Epithelial cell of prostate (primary cell): ENCODE data around the gene SLC5A2.
A peak's percentile ranks its signal among the peaks of the same experiment; 100 is the strongest.
"Not testable (repeated sequence)": the region's sequence is repeated elsewhere in the genome, so short reads cannot be mapped to it uniquely, and the experiment has no call there.

Experiments
- DNase-seq: peaks from one replicate; pipeline ENCODE4 v3.0.0-alpha.2; 2011; ENCODE audit warnings: low read depth, low spot score
- H3K27ac ChIP-seq: fragments of 450-650 bp; 2 replicates; pipeline ENCODE4 v1.5.1; 2017; ENCODE audit warnings: mild to moderate bottlenecking

The SLC5A2 gene

DNA sequence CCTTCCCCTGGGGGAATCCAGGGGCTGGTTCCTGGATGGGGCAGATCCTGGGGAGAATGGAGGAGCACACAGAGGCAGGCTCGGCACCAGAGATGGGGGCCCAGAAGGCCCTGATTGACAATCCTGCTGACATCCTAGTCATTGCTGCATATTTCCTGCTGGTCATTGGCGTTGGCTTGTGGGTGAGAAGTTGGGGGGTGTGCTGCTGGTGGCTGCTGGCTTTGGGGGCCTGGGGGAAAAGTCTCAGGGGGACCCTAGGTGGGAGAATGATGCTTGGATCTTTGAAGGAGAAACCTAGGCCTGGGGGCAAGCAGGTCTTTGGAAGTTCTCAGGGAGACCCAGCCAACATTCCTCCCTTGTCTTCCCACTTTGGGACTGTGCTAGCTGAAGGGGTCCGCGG, at the start of gene SLC5A2:
Gene SLC5A2 (plus strand): TSS at position 43 of the 400 bp plus-strand sequence. CDS start 14 bp downstream, at position 57.
- H3K27ac ChIP-seq: no peak within 1 kb of the TSS
- DNase-seq: no peak

DNA sequence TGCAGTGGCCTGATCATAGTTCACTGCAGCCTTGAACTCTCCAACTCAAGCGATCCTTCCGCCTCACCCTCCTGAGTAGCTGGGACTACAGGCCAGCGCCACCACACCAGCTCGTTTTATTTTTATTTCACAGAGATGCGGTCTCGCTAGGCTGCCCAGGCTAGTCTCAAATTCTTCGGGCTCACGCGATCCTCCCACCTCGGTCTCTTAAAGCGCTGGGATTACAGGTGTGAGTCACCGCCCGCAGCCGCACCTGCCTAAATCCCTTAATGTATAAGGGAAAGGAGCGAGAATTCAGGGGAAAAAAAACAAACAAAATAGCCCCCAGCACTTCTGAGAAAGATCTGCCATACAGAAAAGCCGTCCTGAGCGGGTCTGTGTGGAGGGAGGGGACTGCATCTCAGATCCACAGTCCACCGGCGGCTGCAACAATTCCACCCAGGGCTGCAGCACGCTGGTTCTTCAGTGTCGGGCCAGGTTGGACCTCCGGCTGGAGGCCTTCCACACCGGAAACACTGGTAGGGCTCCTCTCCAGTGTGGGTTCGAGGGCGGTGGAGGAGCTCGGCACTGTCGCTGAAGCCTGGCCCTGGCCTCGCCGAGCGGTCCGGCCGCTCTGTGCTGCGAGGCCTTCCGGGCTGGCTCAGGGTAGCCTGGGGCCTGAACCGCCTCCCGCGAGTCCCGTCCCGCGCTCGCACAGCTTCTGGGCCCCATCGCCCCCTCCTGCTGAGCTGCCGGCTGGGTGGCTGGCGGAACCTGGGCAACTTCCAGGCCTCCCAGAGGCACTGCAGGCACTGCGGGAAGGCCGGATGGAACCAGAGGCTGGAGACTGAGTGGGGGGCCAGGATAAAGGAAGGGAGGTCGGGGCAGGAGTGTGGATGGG, 47.3 kb upstream of the SLC5A2 start:
- no peak overlapping the region for H3K27ac ChIP-seq
- no peak for DNase-seq

DNA sequence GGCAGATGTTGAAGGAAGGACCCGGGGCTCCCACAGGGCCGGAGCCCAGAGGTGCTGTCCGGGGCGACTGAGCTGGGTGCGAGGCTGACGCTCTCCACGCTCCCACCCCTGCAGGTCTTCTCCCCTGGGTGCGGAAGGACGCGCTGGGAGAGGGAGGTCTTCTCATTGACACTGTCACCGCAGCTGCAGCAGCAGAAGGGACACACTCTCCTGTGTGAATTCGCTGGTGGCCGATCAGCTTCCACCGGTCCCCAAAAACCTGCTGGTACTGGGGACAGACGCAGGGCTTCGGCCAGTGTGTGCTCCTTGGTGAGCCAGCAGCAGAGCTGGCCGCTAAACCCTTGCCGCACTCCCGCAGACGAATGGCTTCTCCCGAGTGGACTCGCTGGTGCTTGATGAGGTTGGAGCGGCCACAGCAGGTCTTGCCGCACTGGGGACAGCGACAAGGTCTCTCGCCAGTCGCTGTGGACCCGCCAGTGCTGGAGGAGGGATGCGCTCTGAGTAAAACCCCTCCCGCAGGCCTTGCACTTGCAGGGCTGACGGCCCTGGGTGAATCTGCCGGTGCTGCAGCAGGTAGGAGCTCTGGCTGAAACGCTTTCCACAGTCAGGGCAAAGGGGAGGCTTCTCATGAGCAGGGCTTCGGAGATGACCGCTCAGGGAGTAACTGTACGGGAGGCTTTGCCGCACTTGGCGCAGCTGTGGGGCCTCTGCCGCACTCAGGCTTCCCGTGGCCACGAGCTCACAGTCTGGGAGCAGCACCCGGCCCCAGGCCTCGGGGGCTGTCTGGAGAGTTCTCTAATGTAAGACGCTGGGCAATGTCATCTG, 46.5 kb upstream of the SLC5A2 start:
- H3K27ac ChIP-seq: no peak overlapping the region
- no peak for DNase-seq

DNA sequence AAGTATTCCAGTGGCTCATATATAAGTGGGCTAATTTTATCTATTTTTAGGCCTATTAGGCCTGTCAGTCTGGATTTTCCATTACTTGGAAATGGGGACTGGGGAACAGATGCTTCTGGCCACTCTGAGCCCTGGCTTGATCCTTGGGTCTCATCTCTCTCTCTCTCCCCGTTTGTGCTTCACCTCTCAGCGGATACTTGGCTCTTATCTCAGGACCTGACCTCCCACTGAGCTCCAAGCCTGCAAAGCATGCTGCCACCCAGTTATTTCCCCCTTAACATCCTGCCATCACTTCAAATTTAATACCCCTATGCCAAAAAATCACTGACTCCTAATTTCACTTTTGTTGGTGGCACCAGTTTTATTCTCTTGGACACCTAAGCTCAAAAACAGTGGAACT, 44.5 kb upstream of the SLC5A2 start:
- H3K27ac ChIP-seq: no peak overlapping the region
- DNase-seq: no peak

DNA sequence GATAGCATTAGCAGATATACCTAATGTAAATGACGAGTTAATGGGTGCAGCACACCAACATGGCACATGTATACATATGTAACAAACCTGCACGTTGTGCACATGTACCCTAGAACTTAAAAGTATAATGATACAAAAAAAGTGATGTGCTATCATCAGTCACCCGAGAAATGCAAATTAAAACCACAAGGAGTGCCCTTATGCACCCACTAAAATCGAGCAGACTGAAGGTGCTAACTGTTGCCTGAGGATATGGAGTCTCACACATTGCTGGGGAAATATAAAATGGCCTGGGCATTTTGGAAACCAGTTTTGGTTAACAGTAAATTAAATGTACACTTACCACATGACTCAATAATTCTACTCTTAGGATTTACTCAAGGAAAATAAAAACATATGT, 43.9 kb upstream of the SLC5A2 start:
- H3K27ac ChIP-seq, DNase-seq: not testable (repeated sequence)

DNA sequence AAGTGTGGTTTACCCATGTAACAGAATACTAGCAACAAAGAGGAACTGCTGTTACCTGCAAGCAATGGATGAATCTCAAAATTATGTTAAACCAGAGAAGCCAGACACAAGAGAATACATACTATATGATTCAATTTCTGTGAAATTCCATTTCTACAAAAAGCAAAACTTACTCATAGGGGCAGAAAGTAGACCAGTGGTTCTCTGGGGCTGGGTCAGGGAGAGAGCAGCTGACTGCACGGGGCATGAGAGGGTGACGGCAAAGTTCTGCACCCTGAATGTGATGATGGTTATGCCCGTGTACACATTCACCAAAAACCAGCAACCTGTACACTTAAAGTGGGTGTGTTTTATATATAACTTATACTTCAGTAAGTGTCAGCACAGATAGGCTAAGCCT, 43.4 kb upstream of the SLC5A2 start:
- no peak for DNase-seq

DNA sequence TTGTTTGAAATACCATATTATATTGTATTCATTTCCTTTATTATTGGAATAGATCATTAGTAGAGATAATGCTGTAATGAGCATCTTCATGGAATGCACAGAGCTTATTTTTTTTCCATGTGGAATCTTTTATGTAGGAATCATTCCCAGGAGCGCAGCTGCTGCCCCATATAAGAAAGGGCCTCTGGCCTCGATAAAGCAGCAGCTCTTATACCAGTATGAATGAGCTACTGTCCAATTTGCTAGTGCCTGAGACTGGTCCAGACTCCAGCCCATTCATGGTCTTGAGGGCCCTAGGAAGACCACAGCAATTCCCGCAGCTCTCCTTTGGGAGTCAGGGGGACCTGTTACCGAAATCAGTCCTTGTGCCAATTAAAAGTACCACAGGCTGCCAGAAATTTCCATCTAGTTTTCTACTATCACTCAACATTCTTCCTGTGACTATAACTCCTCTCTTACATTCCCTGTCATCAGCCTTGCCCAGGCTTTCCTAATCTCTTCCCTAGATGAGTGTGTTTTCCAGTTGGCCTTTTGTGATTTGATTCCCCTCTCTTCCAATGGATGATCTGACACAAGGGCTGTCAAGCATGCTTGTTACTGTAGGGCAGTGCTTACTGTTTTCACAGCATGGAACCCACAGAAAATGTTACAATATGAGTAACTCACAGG, 42.3 kb upstream of the SLC5A2 start:
- no peak for DNase-seq
- peak overlapping the region; percentile 9 for H3K27ac ChIP-seq

More for the DNA sequence above, 43.4 kb upstream of the SLC5A2 start:
- H3K27ac ChIP-seq: no peak overlapping the region

DNA sequence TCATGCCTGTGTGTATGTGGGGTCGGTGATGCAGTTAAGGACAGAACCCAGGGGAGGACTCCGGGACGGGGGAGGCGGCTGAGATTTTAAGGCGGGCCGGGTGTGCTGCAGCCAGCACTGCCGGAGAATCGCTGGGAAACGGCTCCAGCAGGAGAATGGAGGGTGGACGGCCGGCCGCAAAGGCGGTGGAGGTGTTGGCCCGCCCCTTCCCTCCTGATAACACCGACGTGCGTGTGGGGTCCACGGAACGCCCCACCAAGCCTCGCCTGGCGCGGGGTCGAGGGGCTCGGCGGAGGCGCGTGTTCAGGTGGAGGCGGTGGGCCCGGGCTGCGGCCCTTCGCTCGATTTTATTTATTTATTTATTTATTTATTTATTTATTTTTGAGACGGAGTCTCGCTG, 41.0 kb upstream of the SLC5A2 start:
- no peak for DNase-seq
- no peak overlapping the region for H3K27ac ChIP-seq

DNA sequence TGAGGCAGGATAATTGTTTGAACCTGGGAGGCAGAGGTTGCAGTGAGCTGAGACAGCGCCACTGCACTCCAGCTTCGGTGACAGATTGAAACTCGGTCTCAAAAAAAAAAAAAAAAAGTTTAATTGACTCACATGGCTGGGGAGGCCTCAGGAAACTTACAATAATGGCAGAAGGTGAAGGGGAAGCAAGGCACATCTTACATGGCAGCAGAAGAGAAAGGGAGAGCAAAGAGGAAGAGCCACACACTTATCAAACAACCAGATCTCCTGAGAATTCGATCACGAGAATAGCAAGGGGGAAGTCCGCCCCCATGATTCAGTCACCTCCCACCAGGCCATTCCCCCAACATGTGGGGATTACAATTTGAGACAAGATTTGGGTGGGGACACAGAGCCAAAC, 37.0 kb upstream of the SLC5A2 start:
- DNase-seq, H3K27ac ChIP-seq: not testable (repeated sequence)

DNA sequence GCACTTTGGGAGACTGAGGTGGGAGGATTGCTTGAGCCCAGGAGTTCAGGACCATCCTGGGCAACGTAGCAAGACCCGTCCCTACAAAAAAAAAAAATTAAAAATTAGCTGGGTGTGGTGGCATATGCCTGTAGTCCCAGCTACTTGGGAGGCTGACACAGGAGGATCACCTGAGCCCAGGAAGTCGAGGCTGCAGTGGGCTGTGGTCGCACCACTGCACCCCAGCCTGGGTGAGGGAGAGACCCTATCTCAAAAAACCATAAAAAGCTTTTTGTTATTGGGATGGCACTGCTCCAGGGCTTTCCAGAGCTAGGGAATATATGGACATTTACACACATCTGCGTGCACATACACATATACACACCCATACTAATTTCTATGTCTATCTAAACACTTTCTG, 31.7 kb upstream of the SLC5A2 start:
- DNase-seq: no peak

DNA sequence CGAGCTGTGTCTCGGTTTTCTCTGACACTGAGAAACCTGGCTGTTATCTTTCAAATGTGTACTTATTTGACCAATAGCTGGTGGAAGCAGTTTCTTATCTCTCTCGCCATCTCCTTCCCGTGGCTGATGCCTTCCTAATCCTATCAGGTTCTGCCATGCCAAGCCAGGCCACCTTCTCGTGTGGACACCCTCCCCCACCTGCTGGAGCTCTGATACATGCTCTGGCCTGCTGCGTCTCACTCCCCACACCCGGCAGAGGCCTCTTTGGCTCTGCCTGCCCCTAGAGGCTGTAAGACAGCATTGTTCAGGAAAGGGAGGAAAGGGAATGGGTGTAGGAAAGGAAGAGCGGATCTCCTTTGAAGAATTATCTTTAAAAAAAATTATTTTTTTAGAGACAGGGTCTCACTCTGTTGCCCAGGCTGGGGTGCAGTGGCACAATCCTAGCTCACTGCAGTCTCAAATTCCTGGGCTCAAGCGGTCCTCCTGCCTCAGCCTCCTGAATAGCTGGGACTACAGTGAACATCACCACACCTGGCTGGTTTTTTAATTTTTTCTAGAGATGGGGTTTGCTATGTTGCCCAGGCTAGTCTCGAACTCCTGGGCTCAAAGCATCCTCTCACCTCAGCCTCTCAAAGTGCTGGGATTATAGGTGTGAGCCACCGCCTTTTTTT, 31.1 kb upstream of the SLC5A2 start:
- peak; percentile 52 for DNase-seq
- H3K27ac ChIP-seq: peak overlapping the region; percentile 97

More for the DNA sequence above, 31.7 kb upstream of the SLC5A2 start:
- H3K27ac ChIP-seq: peak overlapping the region; percentile 97

DNA sequence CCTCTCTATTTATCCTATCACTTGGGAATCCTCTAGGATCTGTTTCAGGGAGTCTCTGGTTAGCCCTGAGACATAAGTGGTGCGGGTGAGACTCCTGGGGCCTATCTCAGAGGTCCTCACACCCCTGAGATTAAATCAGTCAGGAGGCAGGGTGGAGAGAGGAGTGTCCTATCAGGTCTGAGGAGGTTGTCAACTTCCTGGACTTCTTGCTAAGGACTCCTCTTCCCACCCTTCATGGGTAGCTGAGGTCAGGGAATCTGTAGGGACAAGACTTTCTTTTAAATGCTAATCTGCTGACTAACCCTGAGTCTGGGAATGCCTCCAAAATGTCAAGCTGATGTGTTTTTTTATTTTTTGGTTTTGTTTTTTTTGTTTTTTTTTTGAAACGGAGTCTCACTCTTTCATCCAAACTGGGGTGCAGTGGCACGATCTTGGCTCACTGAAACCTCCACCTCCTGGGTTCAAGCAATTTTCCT, 30.3 kb upstream of the SLC5A2 start:
- H3K27ac ChIP-seq: peak overlapping the region; percentile 97
- DNase-seq: peak; percentile 67

DNA sequence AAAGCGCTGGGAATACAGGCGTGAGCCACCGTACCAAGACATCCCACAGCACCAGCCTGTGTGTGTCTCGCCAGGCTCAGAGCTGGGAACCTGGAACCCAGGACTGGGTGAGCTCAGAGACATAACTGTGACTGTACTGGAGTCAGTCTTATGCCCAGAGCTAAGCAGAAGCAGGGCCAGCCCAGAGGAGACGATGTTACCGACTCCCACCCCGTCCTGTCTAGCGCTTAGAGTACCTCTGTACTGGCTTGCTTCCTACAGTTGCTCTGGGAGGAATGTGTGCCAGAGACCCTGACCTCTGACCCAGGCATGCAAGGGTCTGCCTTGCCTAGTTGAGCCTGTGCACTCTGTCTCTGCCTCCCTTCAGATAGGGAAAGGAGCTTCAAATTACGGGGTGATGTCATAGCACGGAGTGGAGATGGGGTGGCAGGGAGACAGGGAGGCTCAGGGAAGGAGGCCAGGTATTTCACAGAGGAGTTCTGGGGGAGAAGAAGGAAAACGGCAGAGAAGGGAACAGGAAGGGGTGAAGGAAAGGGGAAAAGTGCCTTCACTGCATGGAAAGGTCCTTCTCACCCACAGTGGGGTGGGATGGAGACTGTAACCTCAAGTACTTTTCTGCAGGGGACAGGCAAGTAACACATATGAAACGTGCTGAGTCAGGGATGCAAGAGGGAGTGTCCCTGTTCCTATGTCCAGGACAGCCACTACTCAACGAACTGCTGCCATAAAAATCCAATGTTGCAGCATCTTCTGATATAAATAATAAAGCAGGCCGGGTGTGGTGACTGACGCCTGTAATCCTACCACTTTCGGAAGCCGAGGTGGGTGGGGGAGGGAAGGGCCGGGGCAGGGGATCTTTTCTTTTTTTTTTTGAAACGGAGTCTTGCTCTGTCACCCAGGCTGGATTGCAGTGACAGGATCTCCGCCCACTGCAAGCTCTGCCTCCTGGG, 29.4 kb upstream of the SLC5A2 start:
- peak overlapping the region; percentile 97 for H3K27ac ChIP-seq
- DNase-seq: no peak

DNA sequence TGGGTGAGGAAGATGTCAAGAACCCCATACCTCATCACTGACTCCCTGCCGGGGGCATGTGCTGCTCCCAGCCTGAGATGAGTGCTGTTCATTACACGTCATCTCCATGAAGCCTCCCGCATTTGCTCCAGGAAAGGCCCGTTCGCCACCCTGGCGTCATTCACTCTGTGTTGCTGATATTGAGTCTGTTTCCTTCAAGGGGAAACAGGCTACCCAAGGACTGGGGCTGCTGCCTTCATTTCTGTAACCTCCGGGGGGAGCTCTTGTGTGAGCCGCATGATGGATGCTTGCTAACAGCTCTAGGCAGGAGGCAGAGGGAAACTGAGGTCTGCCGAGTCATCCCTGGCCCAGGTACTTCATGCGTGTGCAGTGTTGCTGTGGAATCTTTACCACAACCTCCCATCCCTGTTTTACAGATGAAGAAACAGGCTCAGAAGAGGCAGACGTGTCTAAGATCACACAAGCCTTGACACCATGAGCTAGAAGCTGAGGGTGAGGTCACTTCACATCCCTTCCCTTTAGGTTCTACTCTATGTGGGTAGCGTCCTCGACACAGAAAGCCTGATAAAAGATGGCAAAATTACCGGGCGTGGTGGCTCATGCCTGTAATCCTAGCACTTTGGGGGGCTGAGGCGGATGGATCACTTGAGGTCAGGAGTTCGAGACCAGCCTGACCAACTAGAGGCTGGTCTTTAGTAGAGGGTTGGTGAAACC, 27.2 kb upstream of the SLC5A2 start:
- peak overlapping the region; percentile 97 for H3K27ac ChIP-seq

DNA sequence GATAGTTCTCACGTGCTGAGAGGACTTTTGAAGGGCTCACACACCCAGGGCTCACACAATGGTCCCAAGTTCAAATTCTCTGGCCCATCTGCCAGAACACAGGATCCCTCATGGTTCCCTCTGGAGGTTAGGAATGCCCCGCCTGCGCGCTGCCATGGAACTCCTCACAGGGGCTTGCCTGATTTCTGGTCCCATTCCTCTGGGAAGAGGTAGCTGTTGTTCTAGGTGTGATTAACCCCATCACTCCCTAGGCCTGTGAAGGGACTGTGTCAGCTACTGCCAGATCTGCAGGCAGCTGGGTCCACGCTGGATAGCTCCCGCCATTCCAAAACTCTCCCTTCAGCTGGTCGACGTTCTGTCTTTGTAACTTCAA, 25.9 kb upstream of the SLC5A2 start:
- H3K27ac ChIP-seq: no peak overlapping the region
- no peak for DNase-seq

More for the DNA sequence above, 27.2 kb upstream of the SLC5A2 start:
- DNase-seq: no peak

DNA sequence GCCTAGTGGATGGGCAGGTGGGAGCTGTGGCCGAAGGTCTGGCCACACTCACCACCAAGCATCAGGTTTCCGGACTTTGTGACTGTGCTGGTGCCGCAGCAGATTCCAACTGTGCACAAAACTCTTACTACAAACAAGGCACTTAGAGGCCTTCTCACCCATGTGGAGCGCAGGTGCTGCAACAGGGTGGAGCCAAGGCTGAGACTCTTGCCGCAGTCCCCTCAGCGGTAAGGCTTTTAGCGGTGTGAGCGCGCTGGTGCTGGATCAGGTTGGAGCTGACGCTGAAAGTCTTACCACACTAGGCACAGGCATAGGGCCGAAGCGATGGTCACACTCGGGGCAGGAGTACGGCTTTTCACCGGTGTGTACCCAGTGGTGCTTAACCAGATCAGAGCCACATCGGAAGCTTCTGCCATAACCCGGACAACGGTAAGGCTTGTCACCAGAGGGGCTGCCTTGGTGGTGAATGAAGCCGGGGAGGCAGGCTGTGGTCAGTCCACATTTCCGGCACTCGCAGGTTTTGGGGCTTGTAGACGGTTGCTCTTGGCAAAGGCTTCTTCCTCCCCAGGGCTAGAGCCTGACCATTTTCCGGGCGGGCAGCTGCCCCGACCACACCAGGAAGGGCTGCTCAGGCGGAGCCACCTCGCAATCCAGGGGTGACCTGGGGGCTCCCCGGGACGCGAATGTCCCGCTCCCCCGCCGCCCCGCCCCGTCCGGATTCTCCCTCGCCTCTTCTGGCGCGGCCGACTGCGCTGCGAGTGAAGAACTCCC, 24.7 kb upstream of the SLC5A2 start:
- DNase-seq: no peak

DNA sequence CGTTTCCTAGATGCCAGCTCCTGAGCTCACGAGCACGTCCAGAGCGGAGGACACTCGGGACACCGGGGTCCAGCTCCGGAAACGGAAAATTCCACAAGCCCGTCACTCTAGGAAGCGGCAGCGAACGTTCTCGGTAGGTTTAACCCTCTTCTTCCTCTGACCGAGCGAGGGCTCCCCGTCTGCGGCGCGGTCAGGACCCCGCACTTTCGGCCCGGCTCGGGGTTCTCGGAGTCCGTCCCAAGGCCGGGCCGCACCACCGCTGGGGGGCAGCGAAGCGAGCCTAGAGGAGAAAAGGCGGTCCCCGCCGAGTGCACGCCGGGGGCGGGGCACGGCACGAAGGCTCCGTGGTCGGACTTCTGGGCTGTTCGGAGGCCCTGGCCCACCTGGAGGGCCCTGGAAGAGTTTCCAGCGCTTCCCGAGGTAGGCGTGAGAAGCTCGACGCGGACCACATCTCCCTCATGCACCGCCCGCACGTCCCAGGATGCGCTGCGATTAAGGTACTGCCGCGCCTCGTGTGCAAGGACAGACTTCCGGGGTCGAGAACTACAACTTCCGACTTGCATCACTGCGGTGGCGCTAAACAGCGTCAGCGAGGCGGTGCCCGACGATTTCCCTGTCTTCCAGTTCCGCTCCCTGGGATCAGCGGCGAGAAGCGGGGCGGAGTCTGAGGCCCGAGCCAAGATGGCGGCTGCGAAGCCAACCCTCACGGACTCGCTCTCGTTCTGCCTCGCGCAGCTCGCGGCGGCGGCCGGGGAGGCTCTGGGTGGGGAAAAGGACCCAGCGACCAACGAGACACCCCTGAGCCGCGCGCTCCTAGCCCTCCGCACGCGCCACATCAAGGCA, 23.9 kb upstream of the SLC5A2 start, which contains the start of gene ARMC5:
Gene ARMC5 (plus strand): TSS at position 658 of the 843 bp plus-strand sequence. CDS start 24 bp downstream, at position 682.
- peak; percentile 94 for DNase-seq
- H3K27ac ChIP-seq: peak within 1 kb of the TSS; percentile 96

More for the DNA sequence above, 24.7 kb upstream of the SLC5A2 start:
- H3K27ac ChIP-seq: peak overlapping the region; percentile 96
